Keratinocyte (primary cell): Measurements from ENCODE around the gene FRS3. TPM values are rescaled to one million over a fixed set of nuclear protein-coding genes. Genes with fewer than 3 reads are reported as not detected.

Experiments
- DNase-seq: peaks from one replicate; pipeline ENCODE4 v3.0.0-alpha.2; 2011; ENCODE audit warnings: low read depth, missing footprints, low spot score
- FAIRE-seq: peaks from 2 replicates; lab custom pipeline; 2011; peaks lifted over from hg19 to GRCh38; lab: Jason Lieb, UNC
- H2AFZ ChIP-seq: 2 replicates; pipeline ENCODE4 v1.6.0; 2012; ENCODE audit warnings: low read length, control low read depth, inconsistent platforms; ENCODE audit not compliant: control insufficient read depth
- H3K27ac ChIP-seq: 2 replicates; pipeline ENCODE4 v1.5.1; 2011; ENCODE audit warnings: low read length; ENCODE audit not compliant: control insufficient read depth, insufficient read depth
- H3K27me3 ChIP-seq: 3 replicates; pipeline ENCODE4 v1.6.0; 2011; ENCODE audit warnings: low read length; ENCODE audit not compliant: control insufficient read depth, insufficient read depth; ENCODE audit errors: extremely low read depth
- H3K36me3 ChIP-seq, 2 experiments: 2 replicates in 1 of 2; 3 replicates in 1 of 2; pipeline ENCODE4 v1.5.1; 2011; ENCODE audit warnings: low read length in 2 of 2, mild to moderate bottlenecking in 1 of 2; ENCODE audit not compliant: control insufficient read depth in 2 of 2, insufficient read depth in 2 of 2; ENCODE audit errors: extremely low read depth in 1 of 2
- H3K4me1 ChIP-seq: 3 replicates; pipeline ENCODE4 v1.5.1; 2011; ENCODE audit warnings: low read length; ENCODE audit not compliant: control insufficient read depth, insufficient read depth; ENCODE audit errors: extremely low read depth
- H3K4me2 ChIP-seq: 3 replicates; pipeline ENCODE4 v1.6.0; 2011; ENCODE audit warnings: low read depth, low read length; ENCODE audit not compliant: control insufficient read depth, insufficient read depth; ENCODE audit errors: extremely low read depth
- H3K4me3 ChIP-seq, 3 experiments: fragments of 200-600 bp in 1 of 3; sonication (generic) in 1 of 3; 2 replicates in 2 of 3; 3 replicates in 1 of 3; pipeline ENCODE4 v1.5.1; 2011 to 2016; ENCODE audit warnings: low read length in 3 of 3, mild to moderate bottlenecking in 3 of 3, control low read depth in 2 of 3, inconsistent platforms in 1 of 3, low read depth in 1 of 3, mixed read lengths in 1 of 3, mixed run types in 1 of 3, moderate library complexity in 1 of 3; ENCODE audit not compliant: control insufficient read depth in 2 of 3, insufficient read depth in 2 of 3; ENCODE audit errors: extremely low read depth in 1 of 3
- H3K79me2 ChIP-seq: 2 replicates; pipeline ENCODE4 v1.6.0; 2012; ENCODE audit warnings: low read length; ENCODE audit not compliant: control insufficient read depth, insufficient read depth
- H3K9ac ChIP-seq: 3 replicates; pipeline ENCODE4 v1.6.0; 2011; ENCODE audit warnings: low read length; ENCODE audit not compliant: control insufficient read depth, insufficient read depth; ENCODE audit errors: extremely low read depth
- H3K9me1 ChIP-seq: 3 replicates; pipeline ENCODE4 v1.6.0; 2011; ENCODE audit warnings: low read length; ENCODE audit not compliant: control insufficient read depth, insufficient read depth; ENCODE audit errors: extremely low read depth
- H3K9me3 ChIP-seq: 2 replicates; pipeline ENCODE4 v1.5.1; 2012; ENCODE audit warnings: low read depth, low read length; ENCODE audit not compliant: control insufficient read depth
- H4K20me1 ChIP-seq: 3 replicates; pipeline ENCODE4 v1.6.0; 2011; ENCODE audit warnings: low read length; ENCODE audit not compliant: control insufficient read depth, insufficient read depth; ENCODE audit errors: extremely low read depth
- CTCF ChIP-seq, 3 experiments: IDR thresholded peaks in 1 of 3; conservative IDR thresholded peaks in 1 of 3; optimal IDR thresholded peaks in 1 of 3; 2 replicates in 2 of 3; 3 replicates in 1 of 3; pipeline versions ENCODE3 to v1.5.1; 2011; ENCODE audit warnings: low read length in 3 of 3, mild to moderate bottlenecking in 3 of 3, moderate library complexity in 2 of 3, control low read depth in 1 of 3, inconsistent platforms in 1 of 3; ENCODE audit not compliant: insufficient read depth in 2 of 3; ENCODE audit errors: extremely low read depth in 1 of 3
- EZH2 ChIP-seq: IDR thresholded peaks from one replicate; pipeline ENCODE4 v1.6.1; 2012; ENCODE audit warnings: inconsistent platforms, mild to moderate bottlenecking, low read length, moderate library complexity
- dilution Hi-C: fragments of 300-500 bp; cut with MboI; formaldehyde crosslinking; loops from one replicate; pipeline ENCODE4 v1.7.0; 2020; ENCODE audit warnings: low sequenced_read_pairs; ENCODE audit not compliant: extremely low pct_ligation_motif_present
- polyA plus RNA-seq, 5 experiments: library from polyadenylated mRNA; depleted of rRNA in 3 of 5; stranded (reverse) in 3 of 5; stranded (forward) in 1 of 5; unstranded in 1 of 5; fragments of >200 nt; gene quantifications; 1 replicate in 1 of 5; 2 replicates in 3 of 5; 3 replicates in 1 of 5; pipeline versions ENCODE4 v1.2.1 to v1.2.3, GENCODE V29; 2011 to 2012; ENCODE audit warnings: missing spikeins in 2 of 5, low read depth in 1 of 5, low replicate concordance in 1 of 5

Gene FRS3
- polyA plus RNA-seq, 1 donor (not counting 4 experiments of a cell fraction or from before 2014, with no cell fraction given), result 2.0 TPM

GRCh38 chr6:41746107-41746506 lies 33.6 kb downstream of the FRS3 start:
- Histone ChIP-seq H3K4me2 (no peak overlapping the region), H3K9me3 (no peaks in the 10 kb centered on the region), H3K4me3 (no peak overlapping the region), H4K20me1 (no peaks in the 10 kb centered on the region), H3K36me3 (no peaks in the 10 kb centered on the region), H3K79me2 (no peaks in the 10 kb centered on the region), H3K9ac (no peak overlapping the region), H3K27ac (no peak overlapping the region), H3K27me3 (no peaks in the 10 kb centered on the region), H2AFZ (no peak overlapping the region), H3K4me1 (peaks cover 7% of the 10 kb centered on the region), H3K9me1 (no peaks in the 10 kb centered on the region)
- TF ChIP-seq CTCF (optimal IDR thresholded peaks at IDR 0.05 in 1 of 3, IDR thresholded peaks at IDR 0.05 in 1 of 3, conservative IDR thresholded peaks at IDR 0.05 in 1 of 3; ENCODE audit: extremely low read depth in 1 of 3, insufficient read depth in 2 of 3, low read length in 3 of 3) (no peak), EZH2 (no peak)
- DNase-seq (no peak), FAIRE-seq (no peak)
- dilution Hi-C loops, result no loop called here

- dilution Hi-C loops, result no loop called here
- Histone ChIP-seq H3K9me3 (no peaks in the 10 kb centered on the region), H2AFZ (no peak overlapping the region), H3K9me1 (no peaks in the 10 kb centered on the region), H3K36me3 (no peaks in the 10 kb centered on the region), H3K4me3 (no peak overlapping the region), H3K27ac (no peak overlapping the region), H3K4me1 (peaks cover 7% of the 10 kb centered on the region), H3K9ac (no peak overlapping the region), H3K4me2 (no peak overlapping the region), H3K27me3 (no peaks in the 10 kb centered on the region), H3K79me2 (no peaks in the 10 kb centered on the region), H4K20me1 (no peaks in the 10 kb centered on the region)
- no peak for DNase-seq
- TF ChIP-seq CTCF (optimal IDR thresholded peaks at IDR 0.05 in 1 of 3, IDR thresholded peaks at IDR 0.05 in 1 of 3, conservative IDR thresholded peaks at IDR 0.05 in 1 of 3; ENCODE audit: extremely low read depth in 1 of 3, insufficient read depth in 2 of 3, low read length in 3 of 3) (no peak), EZH2 (no peak)
- no peak for FAIRE-seq
Observed at GRCh38 chr6:41744236-41744787, 35.4 kb downstream of the FRS3 start.
